Measurements from ENCODE around the gene ADCYAP1R1.

ADCYAP1R1 gene

GRCh38 chr7:31080763-31081162, 28.7 kb downstream of the ADCYAP1R1 start:
- Mint-ChIP-seq H3K9me3 (no peaks in the 10 kb centered on the region), H3K36me3 (ENCODE audit: low read depth) (no peaks in the 10 kb centered on the region), H3K4me3 (no peak overlapping the region), H3K4me1 (ENCODE audit: low read depth) (no peaks in the 10 kb centered on the region), H3K27me3 (peaks cover 29% of the 10 kb centered on the region), H3K27ac (no peak overlapping the region)

GRCh38 chr7:31082017-31082416, 29.9 kb downstream of the ADCYAP1R1 start:
- Mint-ChIP-seq H3K9me3 (no peaks in the 10 kb centered on the region), H3K27me3 (peaks cover 29% of the 10 kb centered on the region), H3K36me3 (ENCODE audit: low read depth) (no peaks in the 10 kb centered on the region), H3K4me1 (ENCODE audit: low read depth) (no peaks in the 10 kb centered on the region), H3K27ac (no peak overlapping the region), H3K4me3 (no peak overlapping the region)

- Mint-ChIP-seq H3K4me1 (ENCODE audit: low read depth) (no peaks in the 10 kb centered on the region), H3K9me3 (no peaks in the 10 kb centered on the region), H3K27ac (no peak overlapping the region), H3K27me3 (peaks cover 29% of the 10 kb centered on the region), H3K4me3 (no peak overlapping the region), H3K36me3 (ENCODE audit: low read depth) (no peaks in the 10 kb centered on the region)
Measured at GRCh38 chr7:31082447-31082846, 30.3 kb downstream of the ADCYAP1R1 start.

- Mint-ChIP-seq H3K27me3 (peaks cover 29% of the 10 kb centered on the region), H3K4me1 (ENCODE audit: low read depth) (no peaks in the 10 kb centered on the region), H3K9me3 (no peaks in the 10 kb centered on the region), H3K36me3 (ENCODE audit: low read depth) (no peaks in the 10 kb centered on the region), H3K27ac (no peak overlapping the region), H3K4me3 (no peak overlapping the region)
Measured at GRCh38 chr7:31083210-31083786, 31.2 kb downstream of the ADCYAP1R1 start.

- Mint-ChIP-seq H3K27me3 (peaks cover 29% of the 10 kb centered on the region), H3K36me3 (ENCODE audit: low read depth) (no peaks in the 10 kb centered on the region), H3K4me1 (ENCODE audit: low read depth) (no peaks in the 10 kb centered on the region), H3K4me3 (no peak overlapping the region), H3K9me3 (no peaks in the 10 kb centered on the region), H3K27ac (no peak overlapping the region)
Measured at GRCh38 chr7:31084226-31084625, 32.1 kb downstream of the ADCYAP1R1 start.

GRCh38 chr7:31087351-31087750, 35.2 kb downstream of the ADCYAP1R1 start:
- no peaks in the 10 kb centered on the region for H3K4me1 Mint-ChIP-seq (ENCODE audit: low read depth)
- no peaks in the 10 kb centered on the region for H3K9me3 Mint-ChIP-seq
- peaks cover 18% of the 10 kb centered on the region for H3K27me3 Mint-ChIP-seq
- H3K36me3 Mint-ChIP-seq (ENCODE audit: low read depth) = no peaks in the 10 kb centered on the region
- H3K4me3 Mint-ChIP-seq = no peak overlapping the region
- no peak overlapping the region for H3K27ac Mint-ChIP-seq

- Mint-ChIP-seq H3K4me1 (ENCODE audit: low read depth) (no peaks in the 10 kb centered on the region), H3K27me3 (peaks cover 17% of the 10 kb centered on the region), H3K27ac (no peak overlapping the region), H3K9me3 (no peaks in the 10 kb centered on the region), H3K4me3 (no peak overlapping the region), H3K36me3 (ENCODE audit: low read depth) (no peaks in the 10 kb centered on the region)
Measured at GRCh38 chr7:31091924-31092434, 39.9 kb downstream of the ADCYAP1R1 start.

- Mint-ChIP-seq H3K9me3 (no peaks in the 10 kb centered on the region), H3K36me3 (ENCODE audit: low read depth) (no peaks in the 10 kb centered on the region), H3K4me3 (no peak overlapping the region), H3K4me1 (ENCODE audit: low read depth) (no peaks in the 10 kb centered on the region), H3K27ac (no peak overlapping the region), H3K27me3 (peaks cover 17% of the 10 kb centered on the region)
Measured at GRCh38 chr7:31092606-31093005, 40.5 kb downstream of the ADCYAP1R1 start.

GRCh38 chr7:31093282-31093681, 41.2 kb downstream of the ADCYAP1R1 start:
- H3K36me3 Mint-ChIP-seq (ENCODE audit: low read depth) = no peaks in the 10 kb centered on the region
- H3K4me1 Mint-ChIP-seq (ENCODE audit: low read depth) = no peaks in the 10 kb centered on the region
- no peak overlapping the region for H3K4me3 Mint-ChIP-seq
- no peak overlapping the region for H3K27ac Mint-ChIP-seq
- no peaks in the 10 kb centered on the region for H3K9me3 Mint-ChIP-seq
- peaks cover 17% of the 10 kb centered on the region for H3K27me3 Mint-ChIP-seq

- Mint-ChIP-seq H3K4me3 (no peak overlapping the region), H3K4me1 (ENCODE audit: low read depth) (no peaks in the 10 kb centered on the region), H3K27ac (no peak overlapping the region), H3K9me3 (no peaks in the 10 kb centered on the region), H3K27me3 (peaks cover 17% of the 10 kb centered on the region), H3K36me3 (ENCODE audit: low read depth) (no peaks in the 10 kb centered on the region)
Measured at GRCh38 chr7:31094271-31094670, 42.2 kb downstream of the ADCYAP1R1 start.

GRCh38 chr7:31095286-31096197, 43.4 kb downstream of the ADCYAP1R1 start:
- Mint-ChIP-seq H3K4me3 (no peak overlapping the region), H3K27me3 (peaks cover 13% of the 10 kb centered on the region), H3K9me3 (no peaks in the 10 kb centered on the region), H3K27ac (no peak overlapping the region), H3K36me3 (ENCODE audit: low read depth) (no peaks in the 10 kb centered on the region), H3K4me1 (ENCODE audit: low read depth) (no peaks in the 10 kb centered on the region)

GRCh38 chr7:31096198-31096876, 44.2 kb downstream of the ADCYAP1R1 start:
- Mint-ChIP-seq H3K27me3 (peaks cover 12% of the 10 kb centered on the region), H3K9me3 (no peaks in the 10 kb centered on the region), H3K27ac (no peak overlapping the region), H3K4me1 (ENCODE audit: low read depth) (no peaks in the 10 kb centered on the region), H3K36me3 (ENCODE audit: low read depth) (no peaks in the 10 kb centered on the region), H3K4me3 (no peak overlapping the region)

GRCh38 chr7:31096877-31097258, 44.8 kb downstream of the ADCYAP1R1 start:
- H3K27ac Mint-ChIP-seq = no peak overlapping the region
- no peaks in the 10 kb centered on the region for H3K36me3 Mint-ChIP-seq (ENCODE audit: low read depth)
- peaks cover 9% of the 10 kb centered on the region for H3K27me3 Mint-ChIP-seq
- H3K9me3 Mint-ChIP-seq = no peaks in the 10 kb centered on the region
- H3K4me3 Mint-ChIP-seq = no peak overlapping the region
- H3K4me1 Mint-ChIP-seq (ENCODE audit: low read depth) = no peaks in the 10 kb centered on the region

- peaks cover 3% of the 10 kb centered on the region for H3K27me3 Mint-ChIP-seq
- no peaks in the 10 kb centered on the region for H3K4me1 Mint-ChIP-seq (ENCODE audit: low read depth)
- no peaks in the 10 kb centered on the region for H3K9me3 Mint-ChIP-seq
- H3K4me3 Mint-ChIP-seq = no peak overlapping the region
- H3K27ac Mint-ChIP-seq = no peak overlapping the region
- no peaks in the 10 kb centered on the region for H3K36me3 Mint-ChIP-seq (ENCODE audit: low read depth)
Measured at GRCh38 chr7:31098642-31099360, 46.7 kb downstream of the ADCYAP1R1 start.

Measured in stimulated activated naive CD8-positive, alpha-beta T cell treated with anti-CD3 and anti-CD28 coated beads, Interleukin-15, Interleukin-2, amounts not matched to agents 100 ng/mL and 50 ng/mL, for 24 hours (primary cell).